ENCODE measurements around the gene SLITRK6. TPM values are rescaled to one million over a fixed set of nuclear protein-coding genes. Genes with fewer than 3 reads are reported as not detected.
A peak's percentile ranks its signal among the peaks of the same experiment; 100 is the strongest.

The SLITRK6 gene
- total RNA-seq, 1 donor: 0.18 TPM

- TF ChIP-seq CTCF (IDR thresholded peaks at IDR 0.05; ENCODE audit: insufficient read depth, low read length): no peak
- no peak overlapping the region for H3K4me3 ChIP-seq (ENCODE audit: low read depth, low read length)
- no peak for DNase-seq (ENCODE audit: low read depth)
Measured at GRCh38 chr13:85823832-85824231, 24.6 kb upstream of the SLITRK6 start.

GRCh38 chr13:85819513-85819912, 20.3 kb upstream of the SLITRK6 start:
- no peak overlapping the region for H3K4me3 ChIP-seq (ENCODE audit: low read depth, low read length)
- no peak for TF ChIP-seq CTCF (IDR thresholded peaks at IDR 0.05; ENCODE audit: insufficient read depth, low read length)
- no peak for DNase-seq (ENCODE audit: low read depth)

- no peak for TF ChIP-seq CTCF (IDR thresholded peaks at IDR 0.05; ENCODE audit: insufficient read depth, low read length)
- no peak for DNase-seq (ENCODE audit: low read depth)
- no peak overlapping the region for H3K4me3 ChIP-seq (ENCODE audit: low read depth, low read length)
Measured at GRCh38 chr13:85816413-85816812, 17.2 kb upstream of the SLITRK6 start.

DNA sequence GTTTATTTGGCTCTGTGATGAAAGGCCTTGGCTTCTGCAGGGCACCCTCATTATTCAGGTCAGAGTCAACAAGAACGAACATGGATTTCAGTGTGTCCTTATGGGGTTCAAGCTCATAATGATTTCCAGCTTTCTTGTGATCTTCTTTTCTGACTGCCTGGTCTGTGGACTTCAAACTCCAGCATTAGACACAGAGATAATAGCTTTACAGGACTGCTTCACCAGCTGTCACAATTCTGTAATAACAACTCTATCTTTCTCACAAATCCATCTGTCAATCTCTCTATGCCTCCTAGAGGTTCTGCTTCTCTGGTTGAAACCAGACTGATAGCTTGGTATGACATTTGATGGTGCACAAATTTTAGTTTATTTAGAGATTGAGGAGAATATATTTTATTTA, 13.1 kb upstream of the SLITRK6 start:
- DNase-seq (ENCODE audit: low read depth): no peak
- H3K4me3 ChIP-seq (ENCODE audit: low read depth, low read length): no peak overlapping the region
- no peak for TF ChIP-seq CTCF (IDR thresholded peaks at IDR 0.05; ENCODE audit: insufficient read depth, low read length)

- DNase-seq (ENCODE audit: low read depth): no peak
- H3K4me3 ChIP-seq (ENCODE audit: low read depth, low read length): no peak overlapping the region
- no peak for TF ChIP-seq CTCF (IDR thresholded peaks at IDR 0.05; ENCODE audit: insufficient read depth, low read length)
Measured at GRCh38 chr13:85808811-85809210, 9.6 kb upstream of the SLITRK6 start.

DNA sequence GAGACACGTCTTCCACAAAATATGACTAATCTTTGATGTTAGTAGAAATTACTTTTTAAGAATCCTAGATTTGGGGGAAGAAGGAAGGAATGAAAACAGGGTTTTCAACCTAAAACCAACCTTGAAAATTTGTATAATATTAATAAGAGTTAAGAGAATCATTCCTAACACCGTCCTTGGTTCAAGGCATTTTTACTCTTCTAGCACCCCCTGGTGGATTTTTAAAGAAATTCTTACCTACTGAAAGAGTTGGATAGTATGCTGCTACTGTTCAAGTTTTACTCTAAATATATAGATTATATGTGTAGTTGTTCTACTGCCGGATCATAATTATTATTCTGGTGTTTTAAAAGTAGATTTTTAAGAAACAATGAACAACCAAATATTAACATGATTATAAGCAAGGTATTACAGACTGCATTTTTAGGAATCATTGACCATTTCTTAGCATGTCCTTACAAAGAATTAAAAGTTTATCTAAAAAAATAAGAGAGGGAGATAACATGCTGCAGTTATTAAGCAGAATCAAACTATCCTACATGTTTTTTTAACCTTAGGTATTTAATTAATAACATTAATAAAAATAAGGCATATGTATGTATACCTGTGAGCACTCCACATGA, 7.4 kb upstream of the SLITRK6 start:
- peak; percentile 33 for TF ChIP-seq CTCF (IDR thresholded peaks at IDR 0.05; ENCODE audit: insufficient read depth, low read length)
- DNase-seq (ENCODE audit: low read depth): peak; percentile 72
- no peak overlapping the region for H3K4me3 ChIP-seq (ENCODE audit: low read depth, low read length)

GRCh38 chr13:85798556-85798955, 663 bp downstream of the SLITRK6 start:
- DNase-seq (ENCODE audit: low read depth): no peak
- TF ChIP-seq CTCF (IDR thresholded peaks at IDR 0.05; ENCODE audit: insufficient read depth, low read length): no peak
- no peak overlapping the region for H3K4me3 ChIP-seq (ENCODE audit: low read depth, low read length)

All from fibroblast of the aortic adventitia (primary cell).